Activated naive CD8-positive, alpha-beta T cell (primary cell): Measurements from ENCODE around the gene CD8B.
A peak's percentile ranks its signal among the peaks of the same experiment; 100 is the strongest.

Experiments used
- H3K27ac Mint-ChIP-seq: one replicate; pipeline ENCODE4 v1.8.0; 2021; ENCODE audit warnings: mixed read lengths
- H3K27me3 Mint-ChIP-seq: one replicate; pipeline ENCODE4 v1.8.0; 2021; ENCODE audit warnings: mixed read lengths
- H3K36me3 Mint-ChIP-seq: one replicate; pipeline ENCODE4 v1.8.0; 2021; ENCODE audit warnings: mixed read lengths
- H3K4me1 Mint-ChIP-seq: one replicate; pipeline ENCODE4 v1.8.0; 2021; ENCODE audit warnings: low read depth, mixed read lengths
- H3K4me3 Mint-ChIP-seq: one replicate; pipeline ENCODE4 v1.8.0; 2021; ENCODE audit warnings: mild to moderate bottlenecking, mixed read lengths
- H3K9me3 Mint-ChIP-seq: one replicate; pipeline ENCODE4 v1.8.0; 2021; ENCODE audit warnings: low read depth, mixed read lengths

CD8B gene

GRCh38 chr2:86778957-86779356, 82.7 kb downstream of the CD8B start:
- Mint-ChIP-seq H3K36me3 (peaks cover 4% of the 10 kb centered on the region), H3K27ac (no peak overlapping the region), H3K27me3 (no peaks in the 10 kb centered on the region), H3K4me3 (no peak overlapping the region), H3K4me1 (peaks cover 40% of the 10 kb centered on the region), H3K9me3 (no peaks in the 10 kb centered on the region)

GRCh38 chr2:86776532-86776931, 85.2 kb downstream of the CD8B start:
- peak overlapping the region; percentile 23 for H3K27ac Mint-ChIP-seq
- peaks cover 8% of the 10 kb centered on the region for H3K36me3 Mint-ChIP-seq
- peaks cover 19% of the 10 kb centered on the region for H3K4me1 Mint-ChIP-seq
- no peaks in the 10 kb centered on the region for H3K27me3 Mint-ChIP-seq
- no peak overlapping the region for H3K4me3 Mint-ChIP-seq
- H3K9me3 Mint-ChIP-seq, result no peaks in the 10 kb centered on the region

- H3K36me3 Mint-ChIP-seq, result peaks cover 14% of the 10 kb centered on the region
- no peaks in the 10 kb centered on the region for H3K9me3 Mint-ChIP-seq
- no peak overlapping the region for H3K27ac Mint-ChIP-seq
- no peaks in the 10 kb centered on the region for H3K27me3 Mint-ChIP-seq
- peaks cover 24% of the 10 kb centered on the region for H3K4me1 Mint-ChIP-seq
- H3K4me3 Mint-ChIP-seq, result no peak overlapping the region
These were observed 86.3 kb downstream of the CD8B start for GRCh38 chr2:86775338-86775737.

- H3K27me3 Mint-ChIP-seq, result no peaks in the 10 kb centered on the region
- H3K9me3 Mint-ChIP-seq, result no peaks in the 10 kb centered on the region
- peaks cover 14% of the 10 kb centered on the region for H3K36me3 Mint-ChIP-seq
- H3K27ac Mint-ChIP-seq, result peak overlapping the region; percentile 29
- H3K4me3 Mint-ChIP-seq, result no peak overlapping the region
- H3K4me1 Mint-ChIP-seq, result peaks cover 25% of the 10 kb centered on the region
These were observed 86.8 kb downstream of the CD8B start for GRCh38 chr2:86774862-86775261.

GRCh38 chr2:86772611-86773010, 89.1 kb downstream of the CD8B start:
- H3K9me3 Mint-ChIP-seq, result no peaks in the 10 kb centered on the region
- peaks cover 17% of the 10 kb centered on the region for H3K36me3 Mint-ChIP-seq
- no peak overlapping the region for H3K4me3 Mint-ChIP-seq
- H3K4me1 Mint-ChIP-seq, result peaks cover 24% of the 10 kb centered on the region
- no peaks in the 10 kb centered on the region for H3K27me3 Mint-ChIP-seq
- H3K27ac Mint-ChIP-seq, result no peak overlapping the region

- H3K27ac Mint-ChIP-seq, result peak overlapping the region; percentile 61
- no peaks in the 10 kb centered on the region for H3K9me3 Mint-ChIP-seq
- no peak overlapping the region for H3K4me3 Mint-ChIP-seq
- peaks cover 24% of the 10 kb centered on the region for H3K4me1 Mint-ChIP-seq
- no peaks in the 10 kb centered on the region for H3K27me3 Mint-ChIP-seq
- peaks cover 17% of the 10 kb centered on the region for H3K36me3 Mint-ChIP-seq
These were observed 90.8 kb downstream of the CD8B start for GRCh38 chr2:86770816-86771301.

GRCh38 chr2:86769838-86770237, 91.8 kb downstream of the CD8B start:
- H3K27me3 Mint-ChIP-seq, result no peaks in the 10 kb centered on the region
- H3K4me1 Mint-ChIP-seq, result peaks cover 28% of the 10 kb centered on the region
- no peak overlapping the region for H3K27ac Mint-ChIP-seq
- peaks cover 17% of the 10 kb centered on the region for H3K36me3 Mint-ChIP-seq
- H3K4me3 Mint-ChIP-seq, result no peak overlapping the region
- no peaks in the 10 kb centered on the region for H3K9me3 Mint-ChIP-seq

- no peak overlapping the region for H3K4me3 Mint-ChIP-seq
- no peaks in the 10 kb centered on the region for H3K9me3 Mint-ChIP-seq
- H3K4me1 Mint-ChIP-seq, result peaks cover 31% of the 10 kb centered on the region
- H3K36me3 Mint-ChIP-seq, result peaks cover 13% of the 10 kb centered on the region
- no peaks in the 10 kb centered on the region for H3K27me3 Mint-ChIP-seq
- H3K27ac Mint-ChIP-seq, result peak overlapping the region; percentile 46
These were observed 93.3 kb downstream of the CD8B start for GRCh38 chr2:86768189-86768949.
